Lung (tissue), 12 donors: Measurements from ENCODE around the gene PSME4. TPM values are rescaled to one million over a fixed set of nuclear protein-coding genes. Genes with fewer than 3 reads are reported as not detected.
A peak's percentile ranks its signal among the peaks of the same experiment; 100 is the strongest.

ENCODE experiments used
- ATAC-seq: fragments of 200-7000 bp; cut with Tn5 transposase; one replicate; pipeline ENCODE4 v1.9.1; 2020; ENCODE audit warnings: moderate number of reproducible peaks; ENCODE audit not compliant: insufficient read depth, low FRiP score
- DNase-seq, 3 donors: peaks; one replicate each; pipeline ENCODE4 v3.0.0-alpha.2; 2013 to 2017
- H3K27ac ChIP-seq, 2 donors: one replicate each; pipeline ENCODE4 v1.5.1; 2013; ENCODE audit warnings: mild to moderate bottlenecking in 2 of 2, moderate library complexity in 2 of 2, control low read depth in 1 of 2, inconsistent platforms in 1 of 2, low read depth in 1 of 2, low read length in 1 of 2
- H3K27me3 ChIP-seq, 3 donors: one replicate each; pipeline ENCODE4 v1.5.1; 2013; ENCODE audit warnings: low read length in 2 of 3; ENCODE audit not compliant: control insufficient read depth in 3 of 3, insufficient read depth in 3 of 3
- H3K36me3 ChIP-seq, 4 donors: one replicate each; pipeline ENCODE4 v1.5.1; 2013; ENCODE audit warnings: low read length in 4 of 4, mild to moderate bottlenecking in 1 of 4, moderate library complexity in 1 of 4; ENCODE audit not compliant: control insufficient read depth in 4 of 4, insufficient read depth in 4 of 4
- H3K4me1 ChIP-seq, 5 donors: one replicate each; pipeline ENCODE4 v1.5.1; 2013; ENCODE audit warnings: low read length in 5 of 5, mild to moderate bottlenecking in 2 of 5, moderate library complexity in 1 of 5; ENCODE audit not compliant: control insufficient read depth in 5 of 5, insufficient read depth in 5 of 5
- H3K4me3 ChIP-seq: one replicate; pipeline ENCODE4 v1.5.1; 2013; ENCODE audit warnings: mild to moderate bottlenecking, control low read depth, moderate library complexity
- H3K9ac ChIP-seq, 2 donors: one replicate each; pipeline ENCODE4 v1.5.1; 2013; ENCODE audit warnings: low read length in 2 of 2, control low read depth in 1 of 2; ENCODE audit not compliant: insufficient read depth in 1 of 2
- H3K9me3 ChIP-seq, 4 donors: one replicate each; pipeline ENCODE4 v1.5.1; 2013; ENCODE audit warnings: low read length in 3 of 4, mild to moderate bottlenecking in 1 of 4, moderate library complexity in 1 of 4; ENCODE audit not compliant: control insufficient read depth in 4 of 4, insufficient read depth in 3 of 4
- CTCF ChIP-seq: IDR thresholded peaks from 2 replicates; pipeline ENCODE4 v1.5.1; 2012; ENCODE audit warnings: mild to moderate bottlenecking; ENCODE audit errors: control extremely low read depth, extremely low read depth
- WGBS, 2 donors: extraction: QIAGEN DNeasy Blood & Tissue Kit; methylation state at CpG; one replicate each; pipeline ENCODE4 v1.1.7; 2013; 5-methylcytosine and 5-hydroxymethylcytosine counted together
- polyA plus RNA-seq, 2 donors: library from polyadenylated mRNA; stranded (reverse); fragments of 200-250 nt; gene quantifications; one replicate each; pipeline ENCODE4 v1.2.1, GENCODE V29; 2013
- total RNA-seq, 2 donors: library from RNA; depleted of rRNA in 1 of 2; stranded (reverse); fragments of >200 nt in 1 of 2; gene quantifications; one replicate each; pipeline ENCODE4 v1.2.1, GENCODE V29; 2014 to 2021
- donor health status: control.
- donor health status: control.
- donor health status: Bipolar disorder and iron deficiency.
- donor health status: healthy.
- donor health status: DM: yes; HTN: yes; CAD: no.

Gene PSME4
- total and polyA plus RNA-seq, 4 donors: 20.8 to 72.5 (median 44.9) TPM

GRCh38 chr2:53994818-53995808, 24.3 kb upstream of the PSME4 start:
- ATAC-seq (peak; percentile 62), DNase-seq (no peak)
- 54 to 80% methylated on average over 8 of the region's 8 CpGs for WGBS, 2 donors
- Histone ChIP-seq H3K9ac (no peak overlapping the region), H3K27me3 (no peaks in the 10 kb centered on the region), H3K9me3 (no peaks in the 10 kb centered on the region), H3K4me1 (no peaks in the 10 kb centered on the region), H3K4me3 (no peak overlapping the region), H3K36me3 (peaks cover 0 to 2% (median 0%) of the 10 kb centered on the region in 4 donors), H3K27ac (no peak overlapping the region)
- TF ChIP-seq CTCF: no peak

GRCh38 chr2:53991948-53992347, 21.2 kb upstream of the PSME4 start:
- no peak overlapping the region for H3K27ac ChIP-seq
- no peak overlapping the region for H3K9ac ChIP-seq
- H3K4me1 ChIP-seq: peaks cover 0 to 10% (median 0%) of the 10 kb centered on the region in 5 donors
- DNase-seq (no peak), ATAC-seq (no peak)
- peaks cover 0 to 2% (median 0%) of the 10 kb centered on the region in 4 donors for H3K36me3 ChIP-seq
- no peak overlapping the region for H3K4me3 ChIP-seq
- no peaks in the 10 kb centered on the region for H3K27me3 ChIP-seq
- no peak for TF ChIP-seq CTCF
- H3K9me3 ChIP-seq: no peaks in the 10 kb centered on the region

- ATAC-seq (no peak), DNase-seq (no peak)
- Histone ChIP-seq H3K36me3 (peaks cover 0 to 2% (median 0%) of the 10 kb centered on the region in 4 donors), H3K9me3 (no peaks in the 10 kb centered on the region), H3K27me3 (no peaks in the 10 kb centered on the region), H3K4me1 (peaks cover 0 to 12% (median 0%) of the 10 kb centered on the region in 5 donors), H3K9ac (no peak overlapping the region), H3K27ac (no peak overlapping the region), H3K4me3 (no peak overlapping the region)
- WGBS, 2 donors: 91 to 97% methylated on average over 2 of the region's 2 CpGs
- TF ChIP-seq CTCF: no peak
Observed at GRCh38 chr2:53989210-53989862, 18.5 kb upstream of the PSME4 start.
